Dedifferentiated amniotic fluid mesenchymal stem cell (primary cell): ENCODE results near the gene AFF1.

Experiments
- DNase-seq: peaks from one replicate; pipeline ENCODE4 v3.0.0-alpha.2; 2016; ENCODE audit errors: extremely low spot score

AFF1 gene

DNA sequence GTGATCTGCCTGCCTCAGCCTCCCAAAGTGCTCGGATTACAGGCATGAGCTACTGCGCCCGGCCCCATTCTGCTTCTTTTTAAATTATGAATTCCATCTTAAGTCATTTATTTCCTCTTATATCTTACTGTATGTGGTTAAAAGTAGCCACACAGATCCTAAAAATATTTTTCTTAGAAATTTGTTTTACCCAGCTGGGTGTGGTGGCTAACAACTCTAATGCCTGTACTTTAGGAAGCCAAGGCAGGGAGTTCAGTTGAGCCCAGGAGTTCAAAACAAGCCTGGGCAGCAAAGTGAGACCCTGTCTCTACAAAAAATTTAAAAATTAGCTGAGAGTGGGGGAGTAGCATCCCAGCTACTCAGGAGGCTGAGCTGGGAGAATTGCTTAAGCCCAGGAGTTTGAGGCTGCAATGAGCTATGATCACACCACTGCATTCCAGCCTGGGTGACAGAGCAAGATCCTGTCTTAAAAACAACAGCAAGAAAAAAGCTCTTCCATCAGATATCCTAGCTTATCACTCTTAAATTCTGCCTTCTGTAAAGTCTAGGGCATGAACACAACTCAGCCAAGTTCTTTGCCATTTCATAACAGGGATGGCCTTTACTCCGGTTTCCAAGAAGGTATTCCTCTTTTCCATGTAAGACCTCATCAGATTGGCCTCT lies 15.1 kb upstream of the AFF1 start:
- no peak for DNase-seq

DNA sequence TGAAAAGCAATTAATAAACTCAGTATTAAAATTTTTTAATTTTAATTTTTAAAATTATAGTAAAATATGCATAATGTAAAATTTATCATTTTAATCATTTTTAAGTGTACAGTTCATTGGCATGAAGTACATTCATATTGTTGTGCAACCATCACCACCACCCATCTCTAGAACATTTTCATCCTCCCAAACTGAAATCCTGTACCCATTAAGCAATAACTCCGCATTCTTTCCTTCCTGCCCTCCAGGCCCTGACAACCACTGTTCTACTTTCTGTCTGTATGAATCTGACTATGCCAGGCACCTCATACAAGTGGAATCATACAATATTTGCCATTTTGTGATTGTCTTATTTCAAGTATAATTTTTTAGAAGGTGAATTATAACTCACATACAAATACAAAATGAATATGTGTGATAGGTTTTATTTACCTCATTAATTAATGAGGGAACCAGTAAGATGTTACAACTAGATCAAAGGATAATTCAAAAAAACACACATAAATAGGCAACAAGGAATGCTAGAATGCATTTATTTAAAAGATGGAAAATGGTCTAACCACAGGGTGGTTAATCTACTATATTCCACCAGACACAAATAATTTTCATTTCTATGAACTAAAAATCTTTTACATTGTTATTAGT lies 13.1 kb upstream of the AFF1 start:
- peak; percentile 65 for DNase-seq

DNA sequence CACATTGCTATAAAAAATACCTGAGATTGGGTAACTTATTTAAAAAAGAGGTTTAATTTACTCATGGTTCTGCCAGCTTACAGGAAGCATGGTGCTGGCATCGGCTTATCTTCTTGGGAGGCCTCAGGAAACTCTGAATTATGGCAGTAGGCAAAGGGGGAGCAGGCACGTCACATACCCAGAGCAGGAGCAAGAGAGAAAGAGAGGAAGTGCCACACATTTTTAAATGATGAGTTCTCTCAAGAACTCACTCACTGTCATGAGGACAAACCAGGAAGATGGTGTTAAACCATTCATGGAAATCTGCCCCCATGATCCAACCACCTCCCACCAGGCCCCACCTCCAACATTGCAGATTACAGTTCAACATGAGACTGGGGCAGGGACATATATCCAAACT lies 10.0 kb upstream of the AFF1 start:
- DNase-seq, result no peak

DNA sequence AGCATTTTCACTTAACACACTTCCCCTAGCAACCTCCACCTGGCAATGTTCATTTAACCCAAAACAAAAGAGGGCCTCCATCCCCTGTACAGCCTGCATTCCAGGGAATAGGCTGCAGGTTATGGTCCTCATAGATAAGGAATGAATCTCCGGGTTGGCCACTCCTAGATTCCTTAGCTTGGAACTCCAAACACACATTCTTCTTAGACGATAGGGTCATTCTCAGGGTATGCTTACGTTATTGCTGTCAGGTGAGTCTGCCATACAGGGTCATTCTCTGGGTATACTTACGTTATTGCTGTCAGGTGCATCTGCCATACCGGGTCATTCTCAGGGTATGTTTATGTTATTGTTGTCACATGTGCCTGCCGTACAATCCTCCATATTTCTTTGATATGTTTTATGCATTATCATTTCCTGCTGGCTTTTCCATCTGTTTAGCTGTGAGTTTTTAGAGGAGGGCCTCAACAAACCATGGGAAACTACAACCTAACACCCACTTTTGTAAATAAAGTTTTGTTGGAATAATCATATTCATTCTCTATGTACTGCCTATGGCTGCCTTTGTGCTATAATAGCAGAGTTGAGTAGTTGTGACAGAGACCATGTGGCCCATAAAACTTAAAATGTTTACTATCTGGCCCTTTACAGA lies 8.2 kb upstream of the AFF1 start:
- DNase-seq, result no peak

DNA sequence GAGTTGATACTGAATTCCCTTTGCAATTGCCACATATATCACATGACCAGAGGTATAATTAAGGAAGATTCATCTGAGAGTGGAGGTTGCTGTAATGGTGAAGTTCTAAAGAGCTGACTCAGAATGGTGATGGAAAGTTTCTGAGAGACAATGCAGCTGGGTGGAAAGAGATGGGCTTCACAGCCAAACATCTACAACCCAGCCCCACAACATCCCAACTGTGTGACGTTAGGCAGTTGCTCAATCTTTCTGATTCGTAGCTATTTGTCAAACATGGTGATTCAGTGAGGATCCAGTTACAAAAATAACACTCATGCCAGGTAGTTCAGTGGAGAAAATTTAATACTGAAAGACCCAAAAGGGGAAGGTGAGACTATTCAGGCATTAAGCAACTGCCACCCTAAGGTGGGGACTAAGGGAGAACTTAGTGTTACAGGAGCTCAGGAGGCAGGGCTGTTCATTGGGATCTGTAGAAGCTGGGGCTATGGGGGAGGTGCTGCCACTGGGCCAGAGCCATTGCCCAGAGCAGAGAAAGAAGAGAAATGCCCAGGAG lies 6.9 kb upstream of the AFF1 start:
- peak; percentile 89 for DNase-seq

DNA sequence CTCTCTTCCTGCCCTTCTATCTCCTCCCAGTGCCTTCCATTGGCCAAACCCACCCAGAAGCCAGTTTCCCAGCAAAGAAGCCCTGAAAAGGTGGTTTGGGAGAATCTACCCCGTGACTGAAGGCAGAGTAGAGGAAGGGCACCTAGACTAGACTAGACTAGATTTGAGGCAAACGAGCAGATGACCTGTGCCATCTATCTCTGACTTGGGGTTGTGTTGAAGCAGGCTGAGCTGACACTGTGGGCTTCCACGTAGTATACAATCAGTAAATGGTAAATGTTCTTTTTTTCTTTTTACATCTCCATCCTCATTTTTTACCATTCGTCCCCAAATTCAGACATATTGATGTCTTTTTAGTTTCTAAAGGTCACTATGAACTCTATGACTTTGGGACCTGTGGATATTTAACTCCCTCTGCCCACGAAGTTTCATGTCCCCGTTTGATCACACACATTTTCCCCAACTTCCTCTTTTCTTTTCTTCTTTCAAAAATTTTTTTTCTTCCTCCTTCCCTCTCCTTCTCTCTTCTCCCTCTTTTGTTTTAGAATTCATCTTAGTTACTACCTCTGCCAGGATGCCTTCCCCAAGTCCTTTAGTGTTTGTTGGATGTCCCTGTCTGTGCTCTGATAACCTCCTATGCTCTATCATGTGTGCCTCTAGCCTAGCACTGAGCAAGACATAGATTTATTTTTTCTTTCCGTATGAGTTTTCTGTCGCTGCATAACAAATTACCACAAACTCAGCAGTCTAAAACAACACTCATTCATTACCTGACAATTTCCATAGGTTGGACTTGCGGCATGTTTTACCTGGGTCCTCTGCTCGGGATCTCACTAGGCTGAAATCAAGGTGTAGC lies 6.2 kb upstream of the AFF1 start:
- DNase-seq, result no peak

DNA sequence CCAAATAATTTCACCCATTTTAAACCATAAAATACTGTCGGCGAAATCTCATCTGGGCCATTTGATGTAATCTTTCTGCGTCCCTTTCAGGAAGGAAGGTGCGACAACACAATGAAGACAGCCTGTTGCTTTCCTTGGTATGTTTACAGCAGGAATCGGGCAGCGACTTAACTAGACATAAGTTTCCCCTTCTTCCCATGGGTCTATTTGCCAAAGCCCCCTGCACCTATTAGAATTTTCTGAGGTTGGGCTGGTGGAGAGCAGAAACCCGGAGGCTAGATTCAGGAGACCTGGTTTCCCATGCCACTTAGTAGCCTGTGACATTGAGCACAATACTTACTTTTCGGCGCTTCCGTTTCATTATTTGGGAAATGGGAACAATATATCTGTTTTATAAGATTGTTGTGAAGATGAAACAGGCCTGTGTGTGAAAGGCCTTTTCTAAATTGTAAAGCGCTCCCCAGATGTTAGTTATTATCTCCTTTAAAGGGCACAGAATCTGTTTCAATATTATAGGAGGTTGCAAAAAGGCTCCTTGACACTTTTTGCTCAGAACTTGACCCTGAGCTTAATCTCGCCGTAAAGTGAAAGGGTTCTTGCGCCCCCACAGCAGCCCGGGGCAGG lies 552 bp upstream of the AFF1 start:
- DNase-seq, result no peak

DNA sequence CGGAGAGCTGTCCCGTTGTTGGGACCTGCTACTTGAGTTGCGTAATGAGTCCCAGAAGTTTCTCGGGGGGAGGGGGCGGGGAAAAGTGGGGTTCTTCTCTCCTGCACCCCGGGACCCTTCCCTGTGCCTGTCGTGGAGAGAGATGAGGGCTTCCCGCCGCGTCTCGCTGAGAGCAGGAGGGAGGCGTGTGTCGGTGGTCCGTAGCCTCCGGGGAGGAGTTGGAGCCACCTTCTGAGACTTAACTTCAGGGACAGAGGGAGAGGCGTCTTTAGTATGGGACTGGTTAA lies 698 bp downstream of the AFF1 start:
- no peak for DNase-seq

DNA sequence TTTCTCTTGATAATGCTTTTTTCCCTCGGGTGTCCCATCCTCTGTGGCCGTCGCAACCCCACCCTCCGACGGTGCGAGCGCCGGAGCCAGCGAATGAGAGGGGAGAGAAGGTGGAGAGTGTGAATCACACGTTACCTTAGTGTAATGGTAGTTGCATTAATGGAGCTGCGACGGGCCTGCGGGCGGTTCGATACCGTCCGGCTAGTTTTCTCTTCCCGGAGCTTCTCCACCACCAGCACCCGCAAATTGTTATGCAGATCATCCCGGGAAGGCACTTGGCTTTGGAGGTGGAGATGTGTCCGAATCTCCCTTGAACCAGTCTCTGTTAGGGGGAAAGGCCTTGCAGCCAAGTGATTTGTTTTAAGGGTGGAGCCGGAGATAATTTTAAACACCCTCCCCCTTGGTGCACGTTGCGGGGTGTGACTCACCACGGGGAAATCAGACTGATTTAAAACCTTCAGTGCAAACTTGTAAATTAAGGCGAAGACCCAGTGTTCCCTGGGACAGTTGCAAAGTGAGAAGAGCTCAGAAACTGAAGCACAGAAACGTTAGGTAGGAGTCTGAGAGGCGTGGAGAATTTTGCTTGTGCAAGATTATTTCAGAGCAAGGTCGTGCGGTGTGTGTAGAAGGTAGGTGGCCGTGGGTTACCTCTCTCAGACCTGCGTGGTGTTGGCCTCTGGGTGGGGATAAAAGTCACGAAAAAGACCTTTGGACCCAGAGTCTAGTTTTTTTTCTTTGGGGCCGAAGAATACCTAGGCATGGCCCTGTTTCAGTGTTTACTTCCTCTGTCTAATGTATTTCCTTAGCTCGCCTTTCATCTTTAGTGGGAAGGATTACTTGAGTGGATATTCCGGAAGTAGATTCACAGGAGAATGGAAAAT lies 1.3 kb downstream of the AFF1 start:
- no peak for DNase-seq

DNA sequence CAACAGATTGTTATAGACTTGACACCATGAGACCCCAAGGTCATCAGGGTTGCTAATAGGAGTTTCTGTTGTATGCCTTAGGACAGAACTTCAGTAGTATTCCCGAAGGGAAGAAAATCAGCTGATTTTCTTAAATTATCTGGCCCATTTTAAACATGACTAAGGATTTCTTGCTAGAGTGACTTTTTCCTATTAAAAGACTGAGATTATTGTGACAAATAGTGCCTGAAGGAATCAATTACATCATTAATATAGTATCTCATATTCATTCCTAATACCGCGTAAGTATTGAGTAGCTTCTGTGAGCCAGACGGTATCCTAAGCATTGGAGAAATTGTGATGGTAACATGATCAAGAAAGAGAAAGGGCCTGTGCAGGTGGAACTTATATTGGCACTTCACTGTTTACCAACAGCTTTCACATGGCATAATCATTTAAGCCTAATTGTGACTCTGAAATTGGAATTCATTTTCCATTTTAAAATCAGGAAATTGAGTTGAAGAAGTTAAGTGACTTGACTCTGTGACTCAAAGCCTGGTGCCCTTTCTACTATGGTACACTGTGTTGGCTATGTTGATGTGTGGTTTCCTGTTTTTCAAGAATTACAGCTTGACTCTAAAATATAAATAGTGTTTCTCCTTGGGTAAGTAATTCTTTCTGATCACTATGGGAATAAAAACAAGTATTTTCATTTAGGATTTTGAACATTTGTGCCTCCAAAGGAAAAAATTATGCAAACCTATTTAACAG lies 4.1 kb downstream of the AFF1 start:
- no peak for DNase-seq

DNA sequence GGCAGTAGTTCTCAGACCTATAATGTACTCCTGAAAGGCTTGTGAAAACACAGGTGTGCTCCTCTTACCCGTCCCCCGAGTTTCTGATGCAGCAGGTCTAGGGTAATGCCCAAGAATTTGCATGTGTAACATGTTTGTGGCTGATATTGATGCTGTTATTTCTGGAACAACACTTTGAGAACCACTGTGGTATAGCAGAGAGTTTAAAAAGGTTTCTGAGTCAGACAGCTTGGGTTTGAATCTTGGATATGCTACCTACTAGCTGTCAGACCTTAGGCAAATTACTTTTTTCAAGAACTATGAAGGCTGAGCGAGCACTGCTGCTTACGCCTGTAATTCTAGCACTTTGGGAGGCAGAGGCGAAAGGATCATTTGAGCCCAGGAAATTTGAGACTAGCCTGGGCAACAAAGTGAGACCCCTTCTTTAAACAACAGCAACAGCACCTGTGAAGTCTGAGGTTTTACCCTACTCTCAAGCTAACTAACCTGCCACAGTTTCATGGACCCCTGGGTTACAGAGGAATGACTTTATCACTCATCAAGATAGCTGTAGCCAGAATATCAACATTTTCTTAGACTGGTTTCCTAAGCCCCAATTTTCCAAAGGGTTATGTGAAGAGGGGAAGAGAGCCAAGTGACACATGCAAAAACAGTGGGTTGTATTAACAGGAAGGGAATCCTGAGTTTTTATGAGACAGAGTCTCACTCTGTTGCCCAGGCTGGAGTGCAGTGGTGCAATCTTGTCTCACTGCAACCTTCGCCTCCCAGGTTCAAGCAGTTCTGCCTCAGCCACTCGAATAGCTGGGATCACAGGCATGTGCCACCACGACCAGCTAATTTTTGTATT lies 5.1 kb downstream of the AFF1 start:
- no peak for DNase-seq

DNA sequence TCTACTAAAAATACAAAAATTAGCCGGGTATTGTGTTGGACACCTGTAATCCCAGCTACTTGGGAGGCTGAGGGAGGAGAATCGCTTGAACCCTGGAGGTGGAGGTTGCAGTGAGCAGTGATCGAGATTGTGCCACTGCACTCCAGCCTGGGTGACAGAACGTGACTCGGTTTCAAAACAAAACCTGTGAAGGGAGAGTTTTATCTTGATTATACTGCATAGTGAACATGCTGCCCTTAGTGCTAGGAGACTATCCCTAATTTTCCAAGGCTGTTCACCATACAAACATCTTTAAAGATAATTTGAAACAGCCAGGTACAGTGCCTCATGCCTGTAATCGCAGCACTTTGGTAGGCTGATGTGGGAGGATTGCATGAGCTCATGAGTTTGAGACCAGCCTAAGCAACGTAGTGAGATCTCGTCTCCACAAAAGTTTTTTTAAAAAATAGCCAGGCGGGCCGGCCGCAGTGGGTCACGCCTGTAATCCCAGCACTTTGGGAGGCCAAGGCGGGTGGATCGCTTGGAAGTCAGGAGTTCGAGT lies 6.2 kb downstream of the AFF1 start:
- DNase-seq, result no peak

DNA sequence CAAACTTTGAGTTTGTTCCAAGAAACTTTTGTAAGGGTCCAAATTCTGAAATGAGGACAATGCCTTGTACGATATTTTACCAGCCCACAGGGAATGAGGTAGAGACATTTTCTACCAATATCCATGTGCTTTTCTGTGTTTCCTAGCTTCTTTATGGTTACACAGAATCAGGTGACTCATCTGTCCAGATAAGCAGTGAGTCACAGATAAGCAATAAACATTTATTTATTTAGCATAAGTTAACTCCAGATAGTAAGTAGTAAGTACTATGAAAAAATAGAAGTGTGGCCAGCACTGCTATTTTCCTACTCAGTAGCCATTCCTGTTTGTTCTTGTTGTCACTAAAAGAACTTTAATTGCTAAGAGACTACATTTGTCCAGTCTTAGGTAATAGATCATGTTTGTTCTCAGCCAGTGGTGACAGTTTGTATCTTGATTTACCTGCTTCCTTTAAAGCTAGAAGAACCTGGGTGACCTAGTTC lies 7.4 kb downstream of the AFF1 start:
- DNase-seq, result no peak

DNA sequence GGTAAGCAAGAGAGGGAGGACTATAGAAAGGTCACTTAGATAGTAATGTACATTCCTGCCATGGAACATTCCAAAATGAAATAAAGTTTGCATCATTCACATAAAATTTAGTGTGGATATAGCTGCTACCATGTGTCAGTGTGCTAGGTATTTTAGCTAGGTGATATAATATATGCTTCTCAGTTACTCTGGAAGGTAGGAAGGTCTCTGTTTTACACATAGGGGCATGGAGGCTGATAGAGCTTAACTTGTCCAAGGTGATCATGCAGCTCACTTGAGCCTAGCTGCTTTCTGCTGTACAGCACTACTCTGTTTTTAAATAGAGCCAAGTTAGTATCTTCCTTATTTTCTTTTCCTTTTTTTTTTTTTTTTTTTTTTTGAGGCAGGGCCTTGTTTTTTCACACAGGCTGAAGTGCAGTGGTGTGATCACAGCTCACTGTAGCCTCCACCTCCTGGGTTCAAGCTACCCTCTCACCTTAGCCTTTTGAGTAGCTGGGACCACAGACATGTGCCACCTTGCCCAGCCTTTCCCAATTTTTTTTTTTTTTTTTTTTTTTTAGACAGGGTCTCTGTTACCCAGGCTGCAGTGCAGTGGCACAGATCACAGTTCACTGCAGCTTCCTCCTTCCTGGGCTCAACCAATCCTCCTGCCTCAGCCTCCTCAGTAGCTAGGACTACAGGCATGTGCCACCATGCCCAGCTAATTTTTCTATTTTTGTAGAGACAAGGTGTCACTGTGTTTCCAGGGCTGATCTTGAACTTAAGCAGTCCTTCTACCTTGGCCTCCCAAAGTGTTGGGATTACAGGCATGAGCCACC lies 10.4 kb downstream of the AFF1 start:
- DNase-seq, result no peak

DNA sequence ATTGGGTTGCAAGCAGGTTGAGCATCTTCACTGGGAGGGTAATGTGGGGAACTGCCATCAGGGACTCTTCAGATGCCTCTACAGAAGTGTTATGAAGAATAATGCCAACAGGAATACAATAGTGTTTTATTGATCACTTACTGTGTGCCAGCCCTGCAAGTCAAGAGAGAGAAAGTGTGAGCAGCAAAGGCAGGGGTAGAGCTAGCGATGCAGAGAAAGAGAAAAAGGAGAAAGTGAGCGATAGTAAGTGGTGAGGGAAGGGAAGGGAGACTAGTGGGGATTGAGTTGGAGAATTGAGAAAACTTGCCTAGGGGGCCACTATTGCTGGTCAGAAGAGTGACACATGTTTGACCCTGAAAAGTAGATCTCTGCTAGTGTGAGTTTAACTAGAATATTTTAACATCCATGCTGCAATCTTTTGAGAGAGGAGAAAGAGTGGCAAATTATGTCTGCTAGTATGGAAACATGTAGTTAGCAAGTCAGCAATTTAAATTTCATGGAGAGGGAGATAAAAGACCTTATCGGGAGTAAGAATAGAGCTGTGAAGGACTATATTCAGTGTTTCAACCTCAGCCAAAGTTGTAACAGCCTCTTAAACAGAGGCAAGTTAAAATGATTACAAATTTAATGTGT lies 12.2 kb downstream of the AFF1 start:
- DNase-seq, result no peak

DNA sequence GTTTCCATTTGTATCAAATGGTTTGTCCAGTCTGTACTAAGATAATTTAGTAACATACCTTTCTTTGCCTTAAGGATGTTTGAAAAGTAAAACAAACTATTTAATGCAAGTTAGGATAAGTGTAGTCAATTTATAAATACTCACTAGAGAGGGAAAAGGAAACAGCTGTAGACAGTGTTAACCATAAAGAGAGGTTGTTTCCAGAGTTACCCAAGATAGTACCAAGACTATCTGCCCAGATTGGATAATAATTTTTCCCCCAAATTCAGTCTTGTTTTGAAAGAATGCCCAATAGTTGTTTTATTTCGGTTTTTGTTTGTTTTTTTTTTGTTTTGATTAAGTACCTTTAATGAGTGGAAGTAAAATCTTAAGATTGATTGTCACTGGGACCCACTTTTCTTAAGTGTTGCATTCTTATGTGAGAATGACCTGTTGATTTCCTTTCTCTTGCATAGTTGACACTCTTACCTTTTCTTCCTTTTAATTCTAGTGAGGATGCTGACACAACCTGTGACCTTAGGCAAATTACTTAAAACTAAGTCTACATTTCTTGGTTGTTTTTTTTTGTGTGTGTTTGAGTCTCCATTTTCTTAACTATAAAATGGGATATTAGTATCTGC lies 12.8 kb downstream of the AFF1 start:
- DNase-seq, result no peak

DNA sequence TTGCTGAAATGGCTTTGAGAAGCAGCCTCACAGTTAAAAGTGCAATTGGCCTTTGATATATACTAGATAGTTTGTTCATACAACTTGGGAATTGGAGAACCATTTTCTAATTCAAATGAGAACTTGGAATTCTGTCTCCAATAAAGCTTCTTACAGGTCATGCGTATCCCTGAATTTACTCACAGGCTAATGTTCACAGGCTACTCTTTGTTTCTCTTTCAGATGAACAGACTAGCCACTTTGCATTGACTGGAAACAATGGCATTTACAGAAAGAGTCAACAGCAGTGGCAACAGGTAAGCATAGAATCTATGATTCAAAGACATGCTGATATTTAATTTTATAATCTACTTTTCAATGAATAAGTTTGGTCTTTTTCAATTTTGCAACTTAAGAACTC lies 13.5 kb downstream of the AFF1 start:
- no peak for DNase-seq
